ENCODE data around the gene CSPG4. TPM values are rescaled to one million over a fixed set of nuclear protein-coding genes. Genes with fewer than 3 reads are reported as not detected.
A peak's percentile ranks its signal among the peaks of the same experiment; 100 is the strongest.
"Not testable (repeated sequence)": the region's sequence is repeated elsewhere in the genome, so short reads cannot be mapped to it uniquely, and the experiment has no call there.

CSPG4 gene
- total RNA-seq, 6 experiments from 2014 or later, result 81.2 to 111 (median 95.7) TPM

GRCh38 chr15:75682181-75683135 lies 30.2 kb downstream of the CSPG4 start:
- Mint-ChIP-seq H3K36me3 (ENCODE audit: low read depth) (peaks cover 12% of the 10 kb centered on the region), H3K9me3 (no peaks in the 10 kb centered on the region), H3K27me3 (ENCODE audit: insufficient read depth) (peaks cover 16% of the 10 kb centered on the region), H3K4me1 (ENCODE audit: low read depth) (no peaks in the 10 kb centered on the region), H3K4me3 (no peak overlapping the region), H3K27ac (peak overlapping the region; percentile 38; the same call in 1 of the 2 replicates)
- TF ChIP-seq CTCF (IDR thresholded peaks at IDR 0.05), result no peak
- DNase-seq, result no peak

GRCh38 chr15:75680007-75680789 lies 32.5 kb downstream of the CSPG4 start:
- TF ChIP-seq CTCF (IDR thresholded peaks at IDR 0.05), result no peak
- Mint-ChIP-seq H3K9me3 (no peaks in the 10 kb centered on the region), H3K27me3 (ENCODE audit: insufficient read depth) (peaks cover 17% of the 10 kb centered on the region), H3K36me3 (ENCODE audit: low read depth) (peaks cover 12% of the 10 kb centered on the region), H3K4me3 (no peak overlapping the region; the same call in 1 of the 2 replicates), H3K4me1 (ENCODE audit: low read depth) (peaks cover 1% of the 10 kb centered on the region), H3K27ac (peak overlapping the region; percentile 49; the same call in 1 of the 2 replicates)
- DNase-seq, result no peak

GRCh38 chr15:75678324-75678690 lies 34.3 kb downstream of the CSPG4 start:
- not testable (repeated sequence) for H3K4me3 Mint-ChIP-seq, DNase-seq, H3K9me3 Mint-ChIP-seq
- peaks cover 20% of the 10 kb centered on the region for H3K4me1 Mint-ChIP-seq (ENCODE audit: low read depth)
- peak overlapping the region; percentile 36; the same call in 1 of the 2 replicates for H3K27ac Mint-ChIP-seq
- peaks cover 12% of the 10 kb centered on the region for H3K36me3 Mint-ChIP-seq (ENCODE audit: low read depth)
- peaks cover 16% of the 10 kb centered on the region for H3K27me3 Mint-ChIP-seq (ENCODE audit: insufficient read depth)

GRCh38 chr15:75677465-75678323 lies 35.0 kb downstream of the CSPG4 start:
- Mint-ChIP-seq H3K4me3 (no peak overlapping the region), H3K27ac (peak overlapping the region; percentile 32; the same call in 1 of the 2 replicates), H3K4me1 (ENCODE audit: low read depth) (peaks cover 26% of the 10 kb centered on the region), H3K27me3 (ENCODE audit: insufficient read depth) (peaks cover 18% of the 10 kb centered on the region), H3K36me3 (ENCODE audit: low read depth) (peaks cover 12% of the 10 kb centered on the region), H3K9me3 (no peaks in the 10 kb centered on the region)
- no peak for TF ChIP-seq CTCF (IDR thresholded peaks at IDR 0.05)
- no peak for DNase-seq

GRCh38 chr15:75676688-75677464 lies 35.8 kb downstream of the CSPG4 start:
- DNase-seq, result no peak
- H3K9me3 Mint-ChIP-seq, result no peaks in the 10 kb centered on the region
- H3K27ac Mint-ChIP-seq, result no peak overlapping the region; the same call in 1 of the 2 replicates
- H3K4me3 Mint-ChIP-seq, result no peak overlapping the region
- TF ChIP-seq CTCF (IDR thresholded peaks at IDR 0.05), result no peak
- H3K27me3 Mint-ChIP-seq (ENCODE audit: insufficient read depth), result peaks cover 18% of the 10 kb centered on the region
- peaks cover 12% of the 10 kb centered on the region for H3K36me3 Mint-ChIP-seq (ENCODE audit: low read depth)
- H3K4me1 Mint-ChIP-seq (ENCODE audit: low read depth), result peaks cover 34% of the 10 kb centered on the region
